T-helper 2 cell treated with Interferon-gamma antibody and Interleukin-4, amounts not matched to agents 100 ng/mL and 5 ng/mL, for 36 hours (primary cell): ENCODE data around the gene NTN3. TPM values are rescaled to one million over a fixed set of nuclear protein-coding genes. Genes with fewer than 3 reads are reported as not detected.
"Not testable (repeated sequence)": the region's sequence is repeated elsewhere in the genome, so short reads cannot be mapped to it uniquely, and the experiment has no call there.

Experiments used
- intact Hi-C: fragments of 100-400 bp; cut with micrococcal nuclease; formaldehyde crosslinking; loops from one replicate; pipeline ENCODE4 v1.15.1; 2023
- total RNA-seq: library from RNA; stranded (reverse); gene quantifications from 2 replicates; pipeline ENCODE4 v1.2.3, GENCODE V29; 2022

NTN3 gene
- total RNA-seq, 1 donor from 2014 or later, result not detected

GRCh38 chr16:2476741-2477140, 5.6 kb downstream of the NTN3 start:
- intact Hi-C loops, result no loop called here

- intact Hi-C loops, result no loop called here
Measured at GRCh38 chr16:2477327-2477726, 6.2 kb downstream of the NTN3 start.

DNA sequence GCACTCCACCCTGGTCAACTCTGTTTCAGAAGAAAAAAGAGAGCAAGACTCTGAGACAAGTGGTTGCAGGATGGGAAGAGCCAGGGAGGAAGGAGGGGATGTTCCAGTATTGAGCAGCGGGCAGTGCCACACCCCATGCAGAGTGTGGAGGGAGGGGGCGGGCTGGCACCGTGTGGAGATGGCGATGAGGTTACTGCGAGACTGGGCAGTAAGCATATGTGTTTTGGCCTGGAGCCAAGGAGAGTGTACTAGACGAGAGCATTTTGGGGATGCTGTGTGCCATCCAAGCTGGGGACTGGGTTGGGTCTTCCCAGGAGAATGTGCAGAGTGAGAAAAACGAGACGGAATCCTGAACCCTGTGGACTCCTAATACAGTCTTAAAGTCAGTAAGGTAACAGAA, 7.2 kb downstream of the NTN3 start:
- intact Hi-C loops, result no loop called here

- intact Hi-C loops, result not testable (repeated sequence)
Measured at GRCh38 chr16:2479996-2480395, 8.9 kb downstream of the NTN3 start.

GRCh38 chr16:2480948-2481347, 9.9 kb downstream of the NTN3 start:
- intact Hi-C loops, result no loop called here

DNA sequence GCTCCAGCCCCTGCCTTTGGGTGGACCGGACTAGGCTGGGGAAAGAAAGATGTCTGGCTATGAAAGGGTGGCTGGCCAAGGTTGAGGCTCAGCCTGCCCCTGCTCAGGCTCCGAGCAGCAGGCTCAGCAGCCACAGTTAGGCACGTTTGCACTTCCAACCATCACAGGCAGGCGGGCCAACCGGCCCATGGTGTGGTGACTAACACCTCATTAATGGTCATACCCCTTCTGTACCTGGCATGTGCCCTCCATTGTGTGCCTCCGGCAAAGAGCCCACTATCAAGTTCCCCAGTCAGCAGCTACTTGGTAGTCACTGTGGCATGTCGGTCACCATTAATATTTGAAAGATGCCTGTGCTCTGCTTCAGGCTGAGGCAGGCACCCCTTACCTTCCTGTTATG, 10.6 kb downstream of the NTN3 start:
- intact Hi-C loops, result no loop called here

- intact Hi-C loops, result no loop called here
Measured at GRCh38 chr16:2482249-2482648, 11.2 kb downstream of the NTN3 start.

GRCh38 chr16:2482708-2483534, 11.8 kb downstream of the NTN3 start:
- intact Hi-C loops, result no loop called here

DNA sequence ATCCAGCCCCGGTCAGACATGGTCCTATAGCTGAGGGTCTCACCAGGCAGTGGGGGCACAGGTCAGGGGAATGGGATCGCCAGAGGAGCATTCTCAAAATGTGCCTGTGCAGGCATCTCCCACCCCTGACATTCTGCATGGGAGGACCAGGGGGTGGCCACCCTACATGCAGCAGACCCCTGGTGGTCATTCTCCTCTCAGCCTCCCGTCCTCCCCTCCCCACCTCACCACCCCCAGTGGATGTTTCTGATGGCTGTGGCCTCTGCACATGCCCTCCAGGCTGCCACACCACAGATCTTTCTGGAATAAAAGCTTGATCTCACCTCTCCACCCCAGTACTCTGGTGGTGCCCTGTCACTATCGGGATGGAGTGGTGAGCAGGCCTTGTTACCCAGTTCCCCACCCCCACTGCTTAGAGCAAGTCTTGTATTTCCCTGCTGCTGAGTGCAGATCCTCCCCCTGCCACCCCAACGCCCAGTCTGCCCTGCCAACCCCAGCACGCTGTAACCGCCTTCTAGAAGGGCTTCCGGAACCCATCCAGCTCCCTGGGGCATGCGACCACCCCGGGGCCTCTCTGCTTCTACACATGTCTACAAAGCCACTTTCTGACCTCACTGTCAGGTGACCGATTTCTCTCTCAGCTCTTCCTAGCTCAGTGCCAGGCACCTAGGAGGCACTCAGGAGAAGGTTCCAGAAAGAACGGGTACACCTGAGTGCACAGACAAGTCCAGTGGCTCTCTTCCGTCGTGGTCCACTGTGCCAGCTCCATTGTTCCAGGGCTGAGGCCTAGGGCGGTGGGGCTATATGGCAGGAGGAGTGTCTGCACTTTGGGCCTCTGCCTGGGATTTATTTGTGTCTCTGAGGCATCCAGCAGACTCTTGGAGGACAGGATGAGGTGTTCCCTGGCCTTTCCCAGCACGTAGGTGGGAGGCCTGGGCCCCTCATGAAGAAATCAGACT, 13.1 kb downstream of the NTN3 start:
- intact Hi-C loops, result no loop called here

GRCh38 chr16:2484898-2485508, 13.9 kb downstream of the NTN3 start:
- intact Hi-C loops, result no loop called here

DNA sequence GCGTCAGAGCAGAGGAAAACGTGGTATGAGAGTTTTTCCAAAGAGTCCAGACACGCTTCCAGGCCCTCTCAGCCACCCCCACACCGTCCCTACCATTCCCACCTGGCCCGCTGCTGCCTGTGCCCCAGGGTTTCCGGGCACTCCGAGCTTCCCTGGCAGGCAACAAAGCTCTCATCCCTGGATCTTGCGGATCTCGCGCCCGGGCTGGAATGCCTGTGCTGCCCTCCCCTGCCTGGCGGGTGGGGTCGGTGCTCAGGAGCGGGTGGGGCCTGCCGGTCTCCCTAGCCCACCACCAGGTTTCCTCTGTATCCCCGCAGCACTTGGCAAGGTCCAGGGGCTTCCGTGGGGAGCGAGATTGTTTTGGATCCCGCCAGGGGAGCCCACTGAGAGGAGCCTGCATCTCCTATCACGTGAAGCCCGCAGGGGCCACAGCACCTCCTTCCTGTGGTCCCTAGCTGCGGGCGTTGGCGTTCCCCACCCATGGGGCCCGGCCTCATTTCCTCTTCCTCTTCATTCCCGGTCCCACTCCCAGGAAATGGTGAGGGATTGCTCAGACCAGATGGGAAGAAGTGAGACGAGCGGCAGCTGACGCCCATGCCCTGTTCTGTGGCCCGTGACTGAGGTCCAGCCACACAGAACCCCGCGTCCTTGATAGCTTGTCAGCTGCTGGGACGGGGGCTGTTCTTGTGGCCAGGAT, 14.9 kb downstream of the NTN3 start:
- intact Hi-C loops, result no loop called here

DNA sequence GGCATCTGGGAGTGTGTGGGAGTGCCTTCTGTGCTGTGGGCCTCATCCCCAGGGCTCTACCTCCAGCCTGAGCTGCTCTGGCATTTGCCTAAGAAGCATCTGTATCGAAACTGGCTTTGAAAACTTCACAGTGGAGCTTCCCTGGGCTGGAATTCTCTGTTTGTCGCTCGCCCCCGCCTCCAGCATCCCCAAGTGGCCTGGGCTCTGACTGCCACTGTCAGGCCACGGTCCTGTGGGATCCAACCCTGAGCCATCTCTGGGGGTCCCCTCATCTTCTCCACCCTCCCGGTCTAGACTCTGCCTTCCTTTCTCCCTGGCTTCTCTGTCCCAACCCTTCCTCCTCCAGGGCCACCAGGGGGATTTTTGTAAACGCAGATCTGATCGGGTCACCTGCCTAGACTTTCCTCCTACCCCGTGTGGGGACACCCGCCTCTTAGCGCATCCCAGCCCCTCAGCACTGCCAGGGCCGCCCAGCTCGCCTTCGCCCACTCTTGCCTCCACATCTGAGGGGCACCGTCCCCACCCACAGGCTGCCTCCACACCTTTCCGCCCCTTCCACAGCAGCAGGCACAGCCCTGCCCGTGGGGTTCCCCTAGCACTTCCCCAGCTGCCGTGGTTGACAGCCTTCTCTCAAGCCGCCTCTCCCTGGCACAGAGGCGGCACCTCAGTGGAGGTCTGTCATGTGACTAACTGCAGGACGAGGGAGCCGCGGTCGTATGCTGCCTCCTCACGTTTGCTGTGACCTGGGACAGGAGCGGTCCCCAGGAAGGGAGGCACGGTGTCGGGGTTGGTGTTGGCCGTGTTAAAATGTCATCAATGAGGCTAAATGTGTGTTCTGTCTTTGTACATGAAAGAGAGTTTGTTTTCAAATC, 15.8 kb downstream of the NTN3 start:
- intact Hi-C loops, result no loop called here

- intact Hi-C loops, result no loop called here
Measured at GRCh38 chr16:2487517-2487842, 16.4 kb downstream of the NTN3 start.

DNA sequence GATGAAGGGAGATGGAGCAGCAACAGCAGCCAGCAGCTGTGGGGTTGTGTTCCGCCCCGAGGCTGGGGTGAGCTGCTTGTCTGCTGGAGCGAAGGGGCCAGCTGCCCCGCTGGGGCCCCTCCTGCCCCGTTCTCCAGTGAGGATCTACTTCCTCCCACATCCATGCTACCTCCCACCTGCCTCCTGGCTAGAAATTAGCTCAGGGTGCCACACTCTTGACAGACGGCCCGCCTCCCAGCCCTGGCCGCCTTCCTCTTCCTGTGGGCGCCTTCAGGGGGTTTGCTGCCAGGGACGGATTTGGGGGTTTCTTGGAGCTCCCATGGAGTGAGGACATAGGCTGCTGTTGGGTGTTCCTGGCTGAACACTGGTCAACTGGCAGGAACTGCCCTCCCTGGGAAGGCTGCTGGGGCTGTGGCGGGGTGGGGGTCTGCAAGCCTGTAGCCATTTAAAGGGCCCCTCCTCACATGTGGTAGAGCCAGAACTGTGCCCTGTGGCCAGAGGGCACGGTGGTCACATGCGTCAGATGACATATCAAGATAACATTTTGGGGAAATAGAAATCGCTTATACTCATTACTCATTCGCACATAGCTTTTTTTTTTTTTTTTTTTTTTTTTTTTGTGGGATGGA, 16.9 kb downstream of the NTN3 start:
- intact Hi-C loops, result no loop called here

GRCh38 chr16:2489581-2489980, 18.5 kb downstream of the NTN3 start:
- intact Hi-C loops, result no loop called here

DNA sequence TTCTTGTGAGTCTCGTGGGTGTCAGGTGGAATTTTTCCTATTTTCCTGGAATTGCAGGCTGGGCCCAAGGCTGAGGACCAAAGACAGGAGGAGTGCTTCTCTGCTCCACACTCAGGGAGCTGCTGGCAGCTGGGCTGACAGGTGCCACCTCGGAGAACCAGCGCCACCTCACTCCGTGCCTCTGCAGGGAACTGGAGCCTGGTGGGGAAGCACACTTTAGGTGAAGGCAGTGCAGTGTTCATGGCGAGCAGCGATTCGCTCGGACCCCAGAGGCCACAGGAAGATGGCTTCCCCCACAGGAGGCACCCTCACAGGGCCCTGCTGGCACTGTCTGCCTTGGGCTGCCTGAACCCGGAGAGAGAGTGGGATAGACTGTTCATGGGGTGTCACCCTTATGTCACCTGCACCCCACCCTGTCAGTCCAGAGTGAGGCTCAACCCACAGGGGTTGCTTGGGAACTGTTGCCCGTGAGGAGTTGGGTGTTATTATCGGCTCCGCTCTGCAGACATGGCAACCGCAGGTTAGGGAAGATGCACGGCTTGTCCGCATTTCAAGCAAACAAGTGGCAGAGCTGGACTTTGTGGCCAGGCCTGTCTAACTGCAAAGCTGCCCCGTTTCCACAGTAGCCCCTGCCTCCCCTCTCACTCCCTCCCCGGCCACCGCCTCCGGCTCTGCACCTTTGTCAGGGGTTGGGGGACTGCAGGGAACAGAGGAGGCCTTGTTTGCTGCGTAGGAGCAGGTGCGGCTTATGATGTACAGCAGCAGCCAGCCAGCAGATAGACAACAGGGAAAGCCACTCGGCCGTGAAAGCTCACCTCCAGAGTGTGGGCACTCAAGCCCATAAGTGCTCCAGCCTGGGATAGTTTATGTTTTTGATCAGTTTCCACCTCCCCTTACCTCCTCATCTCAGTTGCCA, 19.4 kb downstream of the NTN3 start:
- intact Hi-C loops, result no loop called here

DNA sequence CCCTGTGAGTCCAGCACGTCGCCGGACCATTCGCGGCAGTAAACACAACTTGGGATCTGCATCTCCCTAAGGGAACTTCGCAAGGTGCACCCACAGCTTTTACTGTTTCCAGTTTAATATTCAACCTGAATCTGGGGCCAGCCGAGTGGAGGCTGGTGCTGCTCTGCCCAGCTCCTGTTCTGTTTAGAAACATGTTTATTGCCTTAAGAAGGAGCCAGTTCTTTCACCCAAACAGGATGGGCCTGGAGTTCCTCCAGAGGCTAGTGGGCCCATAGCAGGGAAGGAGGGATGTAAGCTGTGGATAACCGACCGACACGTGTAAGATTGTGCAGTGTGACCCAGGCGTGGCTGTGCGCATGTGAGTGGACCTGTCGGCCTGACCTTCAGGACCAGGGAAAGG, 21.2 kb downstream of the NTN3 start:
- intact Hi-C loops, result no loop called here

DNA sequence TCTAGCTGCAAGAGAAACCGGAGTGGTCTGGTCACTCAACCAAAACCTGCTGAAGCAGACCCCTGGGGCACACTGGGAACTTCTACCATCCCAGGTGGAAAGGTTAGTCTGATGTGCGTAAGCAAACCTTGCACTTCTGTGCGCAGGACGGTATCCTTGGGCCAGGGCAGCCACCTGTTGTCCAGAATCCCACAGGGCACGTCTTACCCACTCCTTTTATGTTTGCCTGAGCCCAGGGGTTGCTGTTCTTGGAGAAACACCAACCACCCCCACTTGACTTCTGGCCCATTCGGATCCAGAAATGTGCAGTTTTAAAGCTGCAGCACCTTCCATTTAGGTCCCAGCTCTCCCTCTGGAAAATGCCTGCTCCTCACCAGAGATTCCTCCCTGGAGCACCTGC, 22.5 kb downstream of the NTN3 start:
- intact Hi-C loops, result no loop called here

DNA sequence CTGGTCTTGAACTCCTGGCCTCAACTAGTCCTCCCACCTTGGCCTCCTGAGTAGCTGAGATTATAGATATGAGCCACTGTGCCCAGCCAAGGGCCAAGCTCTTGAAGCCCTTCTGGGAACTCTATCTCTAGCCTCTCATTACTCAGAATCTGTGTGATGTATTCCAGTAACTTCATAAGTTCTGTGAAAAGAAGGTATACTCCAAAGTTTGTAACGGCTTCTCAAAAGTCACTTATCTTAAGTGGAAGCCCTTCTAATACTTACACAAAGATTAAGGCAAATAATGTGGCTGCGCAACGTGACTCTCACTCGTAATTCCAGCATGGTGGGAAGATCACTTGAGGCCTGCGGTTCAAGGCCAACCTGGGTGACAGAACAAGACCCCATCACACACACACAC, 23.5 kb downstream of the NTN3 start:
- intact Hi-C loops, result no loop called here
